Measurements from ENCODE around the gene SLC17A2.
A peak's percentile ranks its signal among the peaks of the same experiment; 100 is the strongest.

SLC17A2 gene

DNA sequence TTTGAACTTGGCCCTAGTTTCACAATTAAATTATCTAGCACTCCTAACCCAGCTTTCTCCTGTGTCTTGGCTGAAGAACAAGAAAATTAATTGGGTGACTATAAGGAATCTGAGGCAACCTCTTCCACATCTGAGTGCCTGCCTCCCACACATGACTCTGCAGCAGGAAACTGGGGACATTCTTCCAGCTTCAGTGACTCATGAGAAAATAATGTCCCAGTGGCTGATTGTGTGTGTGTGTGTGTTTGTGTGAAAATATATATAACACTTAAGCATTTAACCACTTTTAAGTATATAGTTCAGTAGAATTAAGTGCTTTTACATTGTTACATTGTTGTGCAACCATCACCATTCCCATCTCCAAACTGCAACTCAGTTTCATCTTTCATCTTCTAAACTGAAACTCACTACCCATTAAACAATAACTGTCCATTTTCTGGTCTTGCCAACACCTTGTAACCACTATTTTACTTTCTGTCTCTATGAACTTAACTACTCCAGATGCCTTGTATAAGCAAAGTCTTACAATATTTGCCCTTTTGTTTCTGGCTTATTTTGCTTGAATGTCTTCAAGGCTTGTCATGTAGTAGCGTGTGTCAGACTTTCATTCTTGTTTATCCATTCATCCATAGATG lies 40.8 kb upstream of the SLC17A2 start:
- Mint-ChIP-seq H3K4me1 (peaks cover 31% of the 10 kb centered on the region), H3K36me3 (ENCODE audit: low read depth) (peaks cover 25% of the 10 kb centered on the region), H3K27ac (peak overlapping the region; percentile 79), H3K27me3 (ENCODE audit: low read depth, poor library complexity) (peaks cover 3% of the 10 kb centered on the region), H3K4me3 (peak overlapping the region; percentile 12), H3K9me3 (no peaks in the 10 kb centered on the region)
- TF ChIP-seq, protein P1, sequence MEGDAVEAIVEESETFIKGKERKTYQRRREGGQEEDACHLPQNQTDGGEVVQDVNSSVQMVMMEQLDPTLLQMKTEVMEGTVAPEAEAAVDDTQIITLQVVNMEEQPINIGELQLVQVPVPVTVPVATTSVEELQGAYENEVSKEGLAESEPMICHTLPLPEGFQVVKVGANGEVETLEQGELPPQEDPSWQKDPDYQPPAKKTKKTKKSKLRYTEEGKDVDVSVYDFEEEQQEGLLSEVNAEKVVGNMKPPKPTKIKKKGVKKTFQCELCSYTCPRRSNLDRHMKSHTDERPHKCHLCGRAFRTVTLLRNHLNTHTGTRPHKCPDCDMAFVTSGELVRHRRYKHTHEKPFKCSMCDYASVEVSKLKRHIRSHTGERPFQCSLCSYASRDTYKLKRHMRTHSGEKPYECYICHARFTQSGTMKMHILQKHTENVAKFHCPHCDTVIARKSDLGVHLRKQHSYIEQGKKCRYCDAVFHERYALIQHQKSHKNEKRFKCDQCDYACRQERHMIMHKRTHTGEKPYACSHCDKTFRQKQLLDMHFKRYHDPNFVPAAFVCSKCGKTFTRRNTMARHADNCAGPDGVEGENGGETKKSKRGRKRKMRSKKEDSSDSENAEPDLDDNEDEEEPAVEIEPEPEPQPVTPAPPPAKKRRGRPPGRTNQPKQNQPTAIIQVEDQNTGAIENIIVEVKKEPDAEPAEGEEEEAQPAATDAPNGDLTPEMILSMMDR (IDR thresholded peaks at IDR 0.05) = no peak
- no peak for DNase-seq

DNA sequence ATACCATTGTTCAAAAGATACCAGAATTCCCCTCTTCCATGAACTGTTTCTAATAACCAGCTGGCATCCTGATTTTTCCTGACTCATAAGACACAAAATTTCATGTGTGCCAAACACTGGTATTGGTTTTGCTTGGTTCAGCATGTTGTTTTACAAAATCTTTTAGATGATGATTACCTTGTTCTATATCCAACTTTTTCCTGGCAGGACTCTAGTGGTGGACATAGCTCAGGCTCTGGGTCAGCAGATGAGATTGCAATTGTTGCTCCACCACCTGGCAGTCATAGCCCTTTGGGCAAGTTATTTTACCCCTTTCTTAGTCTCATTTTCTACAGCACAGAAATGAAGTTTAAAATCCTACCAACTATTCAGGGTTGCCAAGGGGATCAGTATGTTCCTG lies 38.3 kb upstream of the SLC17A2 start:
- Mint-ChIP-seq H3K4me1 (peaks cover 37% of the 10 kb centered on the region), H3K27me3 (ENCODE audit: low read depth, poor library complexity) (peaks cover 6% of the 10 kb centered on the region), H3K9me3 (no peaks in the 10 kb centered on the region), H3K4me3 (no peak overlapping the region), H3K36me3 (ENCODE audit: low read depth) (peaks cover 25% of the 10 kb centered on the region), H3K27ac (no peak overlapping the region)
- TF ChIP-seq, protein P1 (IDR thresholded peaks at IDR 0.05) = no peak
- no peak for DNase-seq

DNA sequence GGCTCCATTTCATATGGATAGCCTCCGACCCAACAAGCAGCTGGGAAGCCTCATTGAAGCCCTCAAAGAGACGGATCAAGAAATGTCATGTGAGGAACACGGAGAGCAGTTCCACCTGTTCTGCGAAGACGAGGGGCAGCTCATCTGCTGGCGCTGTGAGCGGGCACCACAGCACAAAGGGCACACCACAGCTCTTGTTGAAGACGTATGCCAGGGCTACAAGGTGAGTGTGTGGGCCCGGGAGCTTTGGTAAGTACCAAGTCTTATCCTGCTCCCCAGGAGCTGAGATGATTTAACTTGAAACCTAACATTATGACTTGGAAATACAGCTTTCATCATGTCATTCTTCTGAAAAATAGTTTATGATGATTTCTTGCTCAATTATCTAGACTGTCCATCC lies 36.2 kb upstream of the SLC17A2 start:
- H3K4me1 Mint-ChIP-seq = peaks cover 50% of the 10 kb centered on the region
- no peak overlapping the region for H3K4me3 Mint-ChIP-seq
- peaks cover 7% of the 10 kb centered on the region for H3K9me3 Mint-ChIP-seq
- DNase-seq = no peak
- H3K36me3 Mint-ChIP-seq (ENCODE audit: low read depth) = peaks cover 22% of the 10 kb centered on the region
- TF ChIP-seq, protein P1 (IDR thresholded peaks at IDR 0.05) = no peak
- peaks cover 6% of the 10 kb centered on the region for H3K27me3 Mint-ChIP-seq (ENCODE audit: low read depth, poor library complexity)
- no peak overlapping the region for H3K27ac Mint-ChIP-seq

DNA sequence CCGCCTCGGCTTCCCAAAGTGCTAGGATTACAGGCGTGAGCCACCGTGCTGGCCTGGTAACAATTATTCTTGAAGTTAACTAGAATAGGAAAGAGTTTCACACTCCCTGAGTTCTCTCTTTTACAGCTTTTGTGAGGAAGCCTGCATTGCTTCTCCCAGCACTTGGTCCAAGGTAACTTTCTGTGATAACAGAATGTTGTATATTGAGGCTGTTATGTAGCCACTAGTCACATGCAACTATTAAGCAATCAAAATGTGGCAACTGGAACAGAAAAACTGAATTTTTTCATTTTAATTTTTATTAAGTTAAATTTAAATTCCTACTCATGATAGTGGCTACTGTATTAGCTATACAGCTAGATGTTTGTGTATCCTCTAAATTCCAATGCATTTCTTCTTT lies 34.6 kb upstream of the SLC17A2 start:
- Mint-ChIP-seq H3K27me3 (ENCODE audit: low read depth, poor library complexity) (peaks cover 3% of the 10 kb centered on the region), H3K4me1 (peaks cover 34% of the 10 kb centered on the region), H3K9me3 (peaks cover 24% of the 10 kb centered on the region), H3K4me3 (no peak overlapping the region), H3K27ac (no peak overlapping the region), H3K36me3 (ENCODE audit: low read depth) (peaks cover 24% of the 10 kb centered on the region)
- no peak for DNase-seq
- TF ChIP-seq, protein P1 (IDR thresholded peaks at IDR 0.05) = no peak

DNA sequence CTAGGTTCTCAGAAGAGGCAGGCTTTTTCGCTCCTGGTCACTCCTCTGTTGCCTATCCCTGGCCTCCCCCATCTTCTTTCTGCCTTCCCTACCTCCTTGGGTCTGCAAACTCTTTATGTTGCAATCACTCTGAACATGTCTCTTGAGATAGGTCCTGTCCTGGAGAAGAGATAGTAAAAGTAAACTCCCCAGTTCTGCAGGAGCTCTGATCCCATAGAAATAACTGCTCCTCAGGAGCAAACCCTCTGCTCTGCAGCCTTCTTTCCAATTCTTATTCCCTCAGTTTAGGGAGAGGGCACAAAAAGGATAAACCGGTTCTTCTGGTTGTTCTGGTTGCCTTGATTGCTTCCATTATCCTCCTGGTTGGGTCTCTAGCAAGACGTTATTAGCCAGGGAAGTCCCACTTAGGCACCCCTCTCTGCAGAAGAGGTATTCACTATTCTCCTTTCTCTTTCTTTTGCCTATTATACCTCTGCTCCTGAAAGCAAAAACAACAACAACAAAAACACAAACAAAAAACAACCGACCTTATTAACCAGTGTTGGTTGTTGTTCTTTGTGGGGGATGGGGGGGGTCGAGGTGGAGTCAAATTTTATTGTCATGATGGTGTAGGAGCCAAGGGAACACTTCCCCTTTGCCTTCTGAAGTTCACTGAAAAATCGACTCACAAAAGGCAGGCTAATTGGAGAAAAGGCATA lies 33.1 kb upstream of the SLC17A2 start:
- peaks cover 24% of the 10 kb centered on the region for H3K36me3 Mint-ChIP-seq (ENCODE audit: low read depth)
- peaks cover 29% of the 10 kb centered on the region for H3K4me1 Mint-ChIP-seq
- H3K27me3 Mint-ChIP-seq (ENCODE audit: low read depth, poor library complexity) = peaks cover 3% of the 10 kb centered on the region
- peaks cover 39% of the 10 kb centered on the region for H3K9me3 Mint-ChIP-seq
- peak overlapping the region; percentile 76 for H3K4me3 Mint-ChIP-seq
- H3K27ac Mint-ChIP-seq = peak overlapping the region; percentile 80
- no peak for DNase-seq
- TF ChIP-seq, protein P1 (IDR thresholded peaks at IDR 0.05) = no peak
